Measurements from ENCODE around the gene CPM. TPM values are rescaled to one million over a fixed set of nuclear protein-coding genes. Genes with fewer than 3 reads are reported as not detected.

The CPM gene
- total RNA-seq, 4 donors from 2014 or later: 30.2 to 51.9 (median 35.0) TPM

DNA sequence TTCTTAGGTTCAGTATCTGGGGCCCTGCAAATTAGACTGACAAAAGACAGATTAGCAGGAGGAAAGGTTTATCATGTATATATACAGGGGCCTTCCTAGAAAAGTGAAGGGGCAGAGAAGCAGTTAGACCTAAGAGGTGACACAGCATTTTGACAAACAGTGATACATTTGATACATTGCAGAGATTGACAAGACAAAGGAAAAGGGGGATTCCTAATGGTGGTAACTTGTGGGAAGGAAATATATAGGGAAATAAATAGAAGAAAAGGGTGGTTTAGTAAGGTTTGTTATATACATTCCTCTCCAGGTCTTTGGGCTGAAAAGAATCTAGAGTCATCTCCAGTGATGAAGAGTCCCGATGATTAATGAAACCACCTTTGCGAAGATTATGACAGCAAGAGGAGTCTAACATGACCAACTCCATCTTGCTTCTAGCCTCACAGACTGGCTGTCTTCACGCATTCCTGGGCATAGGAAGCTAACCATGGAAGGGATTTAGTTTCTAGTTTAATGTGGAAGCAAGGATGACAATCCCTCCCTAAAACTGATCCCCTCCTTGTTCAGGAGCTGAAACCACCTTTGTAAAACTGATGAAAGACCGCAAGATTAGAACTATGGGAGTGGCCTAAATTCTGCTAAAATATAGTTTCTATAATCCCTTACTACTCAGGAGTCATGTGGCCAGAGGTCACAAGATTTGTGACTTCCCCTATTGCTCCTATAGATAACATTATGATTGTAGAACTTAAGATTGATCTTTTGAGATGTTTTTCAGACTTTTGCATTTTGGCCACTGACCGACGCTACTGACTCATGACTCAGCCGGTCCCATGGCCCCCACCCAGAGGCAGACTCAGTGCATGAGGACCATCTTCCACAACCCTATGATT lies 31.1 kb upstream of the CPM start:
- 90% methylated on average over 7 of the region's 7 CpGs for WGBS
- Histone ChIP-seq H3K27ac (replicated peaks in 1 of 4) (no peak overlapping the region), H3K9me3 (no peaks in the 10 kb centered on the region), H3K4me1 (peaks cover 0 to 10% (median 6%) of the 10 kb centered on the region in 4 donors), H3K4me3 (no peak overlapping the region), H3K27me3 (no peaks in the 10 kb centered on the region), H3K36me3 (no peaks in the 10 kb centered on the region)
- no peak for DNase-seq (ENCODE audit: extremely low spot score)
- TF ChIP-seq POLR2AphosphoS5 (IDR thresholded peaks at IDR 0.05): no peak
- intact Hi-C loops (cut with DNase I): no loop called here

DNA sequence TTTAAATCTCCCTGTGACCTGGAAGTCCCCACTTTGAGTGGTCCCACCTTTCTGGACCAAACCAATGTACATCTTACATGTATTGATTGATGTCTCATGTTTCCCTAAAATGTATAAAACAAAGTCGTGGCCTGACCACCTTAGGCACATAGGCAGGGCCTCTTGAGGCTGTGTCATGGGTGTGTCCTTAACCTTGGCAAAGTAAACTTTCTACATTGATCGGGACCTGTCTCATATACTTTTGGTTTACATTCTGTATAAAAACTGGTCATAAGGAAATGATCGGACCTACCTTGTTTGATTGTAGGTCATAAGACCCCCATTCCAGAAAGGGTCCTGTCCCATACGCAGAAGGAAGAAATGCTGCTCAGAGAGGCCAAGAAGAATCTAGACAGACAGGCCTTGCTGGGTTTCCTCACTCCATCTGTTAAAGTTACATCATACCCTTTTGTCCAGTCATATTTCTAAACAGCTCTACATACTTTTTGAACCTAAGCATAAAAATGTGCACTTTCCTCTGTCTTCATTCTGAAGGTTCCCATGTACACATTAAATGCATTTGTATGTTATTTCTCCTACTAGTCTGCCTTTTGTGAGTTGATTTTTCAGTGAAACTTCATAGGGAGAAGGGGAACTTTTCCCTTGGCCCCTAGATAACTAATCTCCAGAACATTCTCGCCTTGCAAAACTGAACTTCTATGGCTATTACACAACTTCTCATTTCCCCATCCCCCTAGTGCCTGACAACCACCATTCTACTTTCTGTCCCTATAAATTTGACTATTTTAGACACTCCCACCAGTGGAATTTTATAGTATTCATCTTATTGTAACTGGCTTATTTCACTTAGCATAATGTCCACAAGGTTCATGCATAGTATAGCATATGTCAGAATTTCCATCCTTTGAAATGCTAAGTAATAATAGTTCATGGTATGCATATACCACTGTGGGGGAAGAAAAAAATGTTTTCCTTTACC lies 30.2 kb upstream of the CPM start:
- no peaks in the 10 kb centered on the region for H3K36me3 ChIP-seq
- no peaks in the 10 kb centered on the region for H3K9me3 ChIP-seq
- peaks cover 0 to 10% (median 6%) of the 10 kb centered on the region in 4 donors for H3K4me1 ChIP-seq
- TF ChIP-seq EP300 (IDR thresholded peaks at IDR 0.05): no peak
- TF ChIP-seq, protein P1, sequence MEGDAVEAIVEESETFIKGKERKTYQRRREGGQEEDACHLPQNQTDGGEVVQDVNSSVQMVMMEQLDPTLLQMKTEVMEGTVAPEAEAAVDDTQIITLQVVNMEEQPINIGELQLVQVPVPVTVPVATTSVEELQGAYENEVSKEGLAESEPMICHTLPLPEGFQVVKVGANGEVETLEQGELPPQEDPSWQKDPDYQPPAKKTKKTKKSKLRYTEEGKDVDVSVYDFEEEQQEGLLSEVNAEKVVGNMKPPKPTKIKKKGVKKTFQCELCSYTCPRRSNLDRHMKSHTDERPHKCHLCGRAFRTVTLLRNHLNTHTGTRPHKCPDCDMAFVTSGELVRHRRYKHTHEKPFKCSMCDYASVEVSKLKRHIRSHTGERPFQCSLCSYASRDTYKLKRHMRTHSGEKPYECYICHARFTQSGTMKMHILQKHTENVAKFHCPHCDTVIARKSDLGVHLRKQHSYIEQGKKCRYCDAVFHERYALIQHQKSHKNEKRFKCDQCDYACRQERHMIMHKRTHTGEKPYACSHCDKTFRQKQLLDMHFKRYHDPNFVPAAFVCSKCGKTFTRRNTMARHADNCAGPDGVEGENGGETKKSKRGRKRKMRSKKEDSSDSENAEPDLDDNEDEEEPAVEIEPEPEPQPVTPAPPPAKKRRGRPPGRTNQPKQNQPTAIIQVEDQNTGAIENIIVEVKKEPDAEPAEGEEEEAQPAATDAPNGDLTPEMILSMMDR (IDR thresholded peaks at IDR 0.05): no peak
- no peak for TF ChIP-seq POLR2A (IDR thresholded peaks at IDR 0.05; ENCODE audit: low read depth)
- TF ChIP-seq POLR2AphosphoS5 (IDR thresholded peaks at IDR 0.05): no peak
- WGBS: 83% methylated on average over 5 of the region's 5 CpGs
- no peaks in the 10 kb centered on the region for H3K27me3 ChIP-seq
- H3K27ac ChIP-seq (replicated peaks in 1 of 4): no peak overlapping the region
- intact Hi-C loops (cut with DNase I): no loop called here
- no peak for DNase-seq (ENCODE audit: extremely low spot score)
- H3K4me3 ChIP-seq: no peak overlapping the region

DNA sequence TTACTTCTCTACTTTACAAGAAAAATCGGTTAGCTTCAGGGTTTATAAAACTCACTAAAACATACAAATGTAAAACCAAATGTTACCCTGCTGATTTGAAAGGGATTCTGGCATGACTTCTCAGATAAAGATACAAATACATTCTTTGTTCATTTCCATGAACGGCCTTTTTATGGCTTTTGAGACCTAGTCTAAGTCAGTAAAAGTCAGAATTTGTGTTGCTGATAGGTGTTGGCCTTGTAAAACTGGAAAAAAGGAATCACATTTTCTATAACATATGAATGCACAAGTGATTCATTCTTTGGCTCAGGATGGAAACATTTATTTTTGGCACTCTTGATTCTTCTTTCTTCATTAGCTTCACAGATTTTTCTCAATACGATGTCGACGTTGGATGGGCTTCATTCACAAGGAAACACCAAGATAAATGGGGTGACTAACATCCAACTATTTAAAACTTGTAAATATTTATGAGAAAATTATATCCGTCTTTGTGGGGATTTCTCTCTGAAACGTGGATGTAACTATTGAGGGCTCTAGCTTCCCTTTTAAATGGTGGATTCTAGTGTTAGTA lies 27.0 kb upstream of the CPM start:
- Histone ChIP-seq H3K4me3 (no peak overlapping the region), H3K27me3 (no peaks in the 10 kb centered on the region), H3K4me1 (peaks cover 0 to 10% (median 6%) of the 10 kb centered on the region in 4 donors), H3K36me3 (no peaks in the 10 kb centered on the region), H3K9me3 (no peaks in the 10 kb centered on the region), H3K27ac (replicated peaks in 1 of 4) (no peak overlapping the region)
- WGBS: 21% methylated on average over 7 of the region's 7 CpGs
- DNase-seq (ENCODE audit: extremely low spot score): no peak
- intact Hi-C loops (cut with DNase I): no loop called here
- TF ChIP-seq POLR2AphosphoS5 (IDR thresholded peaks at IDR 0.05) (no peak), POLR2A (IDR thresholded peaks at IDR 0.05; ENCODE audit: low read depth) (no peak), EP300 (IDR thresholded peaks at IDR 0.05) (no peak)
- TF ChIP-seq, protein P1 (IDR thresholded peaks at IDR 0.05): no peak

DNA sequence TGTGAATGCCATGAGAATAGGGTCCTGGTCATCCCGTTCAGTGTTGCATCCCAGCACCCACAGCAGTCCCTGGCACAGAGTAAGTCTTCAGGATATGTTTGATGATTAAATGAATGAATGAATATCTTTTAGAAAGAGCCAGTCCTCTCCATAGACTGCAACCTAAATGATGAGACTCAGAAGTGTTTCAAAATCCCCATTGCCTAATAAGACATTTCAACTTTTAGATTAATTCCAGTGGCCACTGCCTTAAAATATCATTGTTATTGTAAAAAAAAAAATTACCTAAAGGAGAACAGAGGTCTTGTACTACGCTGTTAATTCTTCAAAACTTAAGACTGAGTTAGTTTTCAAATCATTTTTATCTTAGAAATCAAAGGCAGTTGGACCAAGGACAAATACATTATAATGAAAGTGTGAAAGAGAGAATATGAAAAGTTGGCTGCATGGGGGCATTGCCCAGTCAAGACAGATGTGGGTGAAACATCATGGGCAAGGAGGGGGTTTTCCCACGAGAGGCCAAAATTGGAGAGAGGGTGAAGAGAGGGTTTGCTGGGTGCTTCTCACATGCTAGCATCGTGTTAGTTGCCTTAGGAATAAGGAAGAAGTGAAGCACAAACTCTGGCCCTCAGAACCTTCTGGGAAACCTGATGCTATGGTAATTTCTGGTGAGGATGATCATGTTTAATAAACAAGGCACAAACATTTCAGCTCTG lies 26.3 kb upstream of the CPM start:
- Histone ChIP-seq H3K27me3 (no peaks in the 10 kb centered on the region), H3K36me3 (no peaks in the 10 kb centered on the region), H3K4me3 (no peak overlapping the region), H3K27ac (replicated peaks in 1 of 4) (no peak overlapping the region), H3K4me1 (peaks cover 0 to 10% (median 6%) of the 10 kb centered on the region in 4 donors), H3K9me3 (no peaks in the 10 kb centered on the region)
- no peak for TF ChIP-seq POLR2AphosphoS5 (IDR thresholded peaks at IDR 0.05)
- TF ChIP-seq POLR2A (IDR thresholded peaks at IDR 0.05; ENCODE audit: low read depth): no peak
- TF ChIP-seq, protein P1 (IDR thresholded peaks at IDR 0.05): no peak
- TF ChIP-seq EP300 (IDR thresholded peaks at IDR 0.05): no peak
- DNase-seq (ENCODE audit: extremely low spot score): no peak
- intact Hi-C loops (cut with DNase I): no loop called here
- WGBS: 70% methylated on average over 4 of the region's 4 CpGs
